ENCODE measurements around the gene UGT1A6. TPM values are rescaled to one million over a fixed set of nuclear protein-coding genes. Genes with fewer than 3 reads are reported as not detected.

UGT1A6 gene
- total RNA-seq, 1 experiment from 2014 or later = 0.79 TPM

- Mint-ChIP-seq H3K36me3 (ENCODE audit: insufficient read depth, unreplicated experiment) (no peaks in the 10 kb centered on the region), H3K27me3 (ENCODE audit: insufficient read depth, unreplicated experiment) (no peaks in the 10 kb centered on the region), H3K4me1 (ENCODE audit: insufficient read depth, unreplicated experiment) (no peaks in the 10 kb centered on the region), H3K4me3 (ENCODE audit: unreplicated experiment) (no peak overlapping the region), H3K27ac (ENCODE audit: low read depth, unreplicated experiment) (no peak overlapping the region), H3K9me3 (ENCODE audit: unreplicated experiment) (no peaks in the 10 kb centered on the region)
- no TSS peak for BruUV-seq (replicated peaks)
- no peak for DNase-seq (ENCODE audit: unreplicated experiment)
- intact Hi-C loops (cut with micrococcal nuclease) = no loop called here
- CTCF ChIA-PET = interaction anchor here (0.6 kb wide), 2 partner anchors 678 to 757 kb away, joined by 3 read pairs; partner anchors contain the start of gene ARL4C
- POLR2A ChIA-PET = interaction anchor here (0.6 kb wide), 1 partner anchor 494 kb away, joined by 4 read pairs; no protein-coding TSS in a partner anchor
- no peak for TF ChIP-seq CTCF (IDR thresholded peaks at IDR 0.05; ENCODE audit: unreplicated experiment)
Observed at GRCh38 chr2:233818639-233819621, 126.2 kb downstream of the UGT1A6 start.

GRCh38 chr2:233819884-233820773 is 127.4 kb downstream of the UGT1A6 start:
- Mint-ChIP-seq H3K4me1 (ENCODE audit: insufficient read depth, unreplicated experiment) (no peaks in the 10 kb centered on the region), H3K27me3 (ENCODE audit: insufficient read depth, unreplicated experiment) (no peaks in the 10 kb centered on the region), H3K4me3 (ENCODE audit: unreplicated experiment) (no peak overlapping the region), H3K27ac (ENCODE audit: low read depth, unreplicated experiment) (no peak overlapping the region), H3K36me3 (ENCODE audit: insufficient read depth, unreplicated experiment) (no peaks in the 10 kb centered on the region), H3K9me3 (ENCODE audit: unreplicated experiment) (no peaks in the 10 kb centered on the region)
- intact Hi-C loops (cut with micrococcal nuclease) = no loop called here
- no peak for TF ChIP-seq CTCF (IDR thresholded peaks at IDR 0.05; ENCODE audit: unreplicated experiment)
- no peak for DNase-seq (ENCODE audit: unreplicated experiment)
- POLR2A ChIA-PET = interaction anchor here (0.7 kb wide), 1 partner anchor 73 kb away, joined by 3 read pairs; no protein-coding TSS in a partner anchor
- CTCF ChIA-PET = interaction anchor here (0.5 kb wide), 1 partner anchor 602 kb away, joined by 3 read pairs; no protein-coding TSS in a partner anchor
- no TSS peak for BruUV-seq (replicated peaks)

GRCh38 chr2:233820774-233821105 is 128.1 kb downstream of the UGT1A6 start:
- POLR2A ChIA-PET = interaction anchor here (0.7 kb wide), 1 partner anchor 73 kb away, joined by 3 read pairs; no protein-coding TSS in a partner anchor
- no peak overlapping the region for H3K27ac Mint-ChIP-seq (ENCODE audit: low read depth, unreplicated experiment)
- no peak for TF ChIP-seq CTCF (IDR thresholded peaks at IDR 0.05; ENCODE audit: unreplicated experiment)
- BruUV-seq (replicated peaks) = no TSS peak
- no peaks in the 10 kb centered on the region for H3K9me3 Mint-ChIP-seq (ENCODE audit: unreplicated experiment)
- no peak for DNase-seq (ENCODE audit: unreplicated experiment)
- no peaks in the 10 kb centered on the region for H3K4me1 Mint-ChIP-seq (ENCODE audit: insufficient read depth, unreplicated experiment)
- CTCF ChIA-PET = no interaction called here
- H3K4me3 Mint-ChIP-seq (ENCODE audit: unreplicated experiment) = no peak overlapping the region
- intact Hi-C loops (cut with micrococcal nuclease) = no loop called here
- H3K27me3 Mint-ChIP-seq (ENCODE audit: insufficient read depth, unreplicated experiment) = no peaks in the 10 kb centered on the region
- H3K36me3 Mint-ChIP-seq (ENCODE audit: insufficient read depth, unreplicated experiment) = no peaks in the 10 kb centered on the region

GRCh38 chr2:233821196-233821595 is 128.5 kb downstream of the UGT1A6 start:
- no peaks in the 10 kb centered on the region for H3K27me3 Mint-ChIP-seq (ENCODE audit: insufficient read depth, unreplicated experiment)
- DNase-seq (ENCODE audit: unreplicated experiment) = no peak
- no peak overlapping the region for H3K4me3 Mint-ChIP-seq (ENCODE audit: unreplicated experiment)
- BruUV-seq (replicated peaks) = no TSS peak
- ChIA-PET POLR2A (interaction anchor here (0.7 kb wide), 1 partner anchor 74 kb away, joined by 3 read pairs; no protein-coding TSS in a partner anchor), CTCF (no interaction called here)
- no peaks in the 10 kb centered on the region for H3K9me3 Mint-ChIP-seq (ENCODE audit: unreplicated experiment)
- intact Hi-C loops (cut with micrococcal nuclease) = no loop called here
- H3K4me1 Mint-ChIP-seq (ENCODE audit: insufficient read depth, unreplicated experiment) = no peaks in the 10 kb centered on the region
- no peaks in the 10 kb centered on the region for H3K36me3 Mint-ChIP-seq (ENCODE audit: insufficient read depth, unreplicated experiment)
- no peak overlapping the region for H3K27ac Mint-ChIP-seq (ENCODE audit: low read depth, unreplicated experiment)
- no peak for TF ChIP-seq CTCF (IDR thresholded peaks at IDR 0.05; ENCODE audit: unreplicated experiment)
